ENCODE measurements around the gene AP3S2. TPM values are rescaled to one million over a fixed set of nuclear protein-coding genes. Genes with fewer than 3 reads are reported as not detected.

Gene AP3S2
- total and polyA plus RNA-seq, 12 donors, result 10.8 to 110 (median 60.8) TPM

- TF ChIP-seq POLR2A (IDR thresholded peaks at IDR 0.05) (no peak), CTCF (IDR thresholded peaks at IDR 0.05) (no peak)
- DNase-seq, result peak in 6 of 7 donors; percentile 53 to 77 (median 64)
- Histone ChIP-seq H3K27me3 (no peaks in the 10 kb centered on the region), H3K9me3 (replicated peaks in 1 of 3) (no peaks in the 10 kb centered on the region), H3K4me1 (replicated peaks in 1 of 2) (peaks cover 0 to 15% of the 10 kb centered on the region in 2 donors), H3K4me3 (no peak overlapping the region), H3K27ac (peak overlapping the region in 2 of 5 donors; percentile 54 to 76), H3K36me3 (replicated peaks in 1 of 2) (peaks cover 0 to 10% of the 10 kb centered on the region in 2 donors)
- WGBS, 4 donors, result 40 to 44% (median 43%) methylated on average over 13 to 17 of the region's 17 CpGs
- intact Hi-C loops (cut with DNase I), result no loop called here
Measured at GRCh38 chr15:89828281-89829145, 65.3 kb downstream of the AP3S2 start.

GRCh38 chr15:89827829-89828228, 66.0 kb downstream of the AP3S2 start:
- TF ChIP-seq POLR2A (IDR thresholded peaks at IDR 0.05), result no peak
- peaks cover 0 to 3% of the 10 kb centered on the region in 2 donors for H3K36me3 ChIP-seq (replicated peaks in 1 of 2)
- H3K27ac ChIP-seq, result peak overlapping the region in 2 of 5 donors; percentile 54 to 76
- no peaks in the 10 kb centered on the region for H3K27me3 ChIP-seq
- H3K4me3 ChIP-seq, result no peak overlapping the region
- H3K4me1 ChIP-seq (replicated peaks in 1 of 2), result peaks cover 0 to 15% of the 10 kb centered on the region in 2 donors
- intact Hi-C loops (cut with DNase I), result no loop called here
- 85 to 96% (median 90%) methylated on average over 2 to 4 of the region's 4 CpGs for WGBS, 4 donors
- no peak for DNase-seq
- no peaks in the 10 kb centered on the region for H3K9me3 ChIP-seq (replicated peaks in 1 of 3)

GRCh38 chr15:89826671-89827655, 66.8 kb downstream of the AP3S2 start:
- no peak for DNase-seq
- intact Hi-C loops (cut with DNase I), result no loop called here
- H3K4me3 ChIP-seq, result no peak overlapping the region
- peaks cover 0 to 15% of the 10 kb centered on the region in 2 donors for H3K4me1 ChIP-seq (replicated peaks in 1 of 2)
- TF ChIP-seq POLR2A (IDR thresholded peaks at IDR 0.05) (no peak), CTCF (IDR thresholded peaks at IDR 0.05) (no peak)
- no peaks in the 10 kb centered on the region for H3K27me3 ChIP-seq
- peak overlapping the region in 1 of 5 donors; percentile 76 for H3K27ac ChIP-seq
- no peaks in the 10 kb centered on the region for H3K36me3 ChIP-seq (replicated peaks in 1 of 2)
- H3K9me3 ChIP-seq (replicated peaks in 1 of 3), result no peaks in the 10 kb centered on the region
- 76 to 82% (median 79%) methylated on average over 10 to 13 of the region's 13 CpGs for WGBS, 4 donors

GRCh38 chr15:89825271-89825940, 68.4 kb downstream of the AP3S2 start:
- H3K4me1 ChIP-seq (replicated peaks in 1 of 2), result peaks cover 0 to 15% of the 10 kb centered on the region in 2 donors
- no peak overlapping the region for H3K27ac ChIP-seq
- no peaks in the 10 kb centered on the region for H3K9me3 ChIP-seq (replicated peaks in 1 of 3)
- H3K27me3 ChIP-seq, result no peaks in the 10 kb centered on the region
- DNase-seq, result no peak
- no peak overlapping the region for H3K4me3 ChIP-seq
- H3K36me3 ChIP-seq (replicated peaks in 1 of 2), result no peaks in the 10 kb centered on the region
- TF ChIP-seq CTCF (IDR thresholded peaks at IDR 0.05) (no peak), POLR2A (IDR thresholded peaks at IDR 0.05) (no peak)
- WGBS, 4 donors, result 69 to 77% (median 74%) methylated on average over 10 of the region's 10 CpGs
- intact Hi-C loops (cut with DNase I), result no loop called here

All from adrenal gland (tissue), 12 donors.